K562 (cell line): ENCODE data around the gene THUMPD1. TPM values are rescaled to one million over a fixed set of nuclear protein-coding genes. Genes with fewer than 3 reads are reported as not detected.
A peak's percentile ranks its signal among the peaks of the same experiment; 100 is the strongest.

Experiments
- ATAC-seq: fragments of 200-7000 bp; cut with Tn5 transposase; 3 replicates; pipeline ENCODE4 v1.9.1; 2020; ENCODE audit warnings: moderate library complexity
- BruUV-seq: library from RNA; stranded (reverse); fragments of 400-500 nt; replicated peaks from 2 replicates; lab custom pipeline; 2021; lab: Mats Ljungman, UMichigan
- CTCF ChIA-PET: fragments of 300-600 bp; formaldehyde crosslinking; extraction: SDS; loops from one replicate; lab custom pipeline; 2021; ENCODE audit warnings: low intra/inter-chr PET ratio; lab: Yijun Ruan, JAX
- POLR2A ChIA-PET: fragments of 300-600, 350-650 bp; sonication (Branson Sonifier 250); formaldehyde crosslinking; extraction: SDS; loops from one replicate; lab custom pipeline; 2021; ENCODE audit warnings: antibody characterized with exemption, inconsistent platforms; lab: Yijun Ruan, JAX
- DNase-seq, 4 experiments: peaks; one replicate each; pipeline versions ENCODE4 v3.0.0 to v3.0.0-alpha.2; 2011 to 2018; ENCODE audit warnings: low spot score in 3 of 4, mixed read lengths in 3 of 4; ENCODE audit errors: extremely low read depth in 1 of 4
- FAIRE-seq: peaks from 2 replicates; lab custom pipeline; 2011; peaks lifted over from hg19 to GRCh38; lab: Jason Lieb, UNC
- H2AFZ ChIP-seq: 2 replicates; pipeline ENCODE4 v1.6.0; 2011; ENCODE audit warnings: low read depth, low read length, control low read depth, inconsistent platforms
- H3K27ac ChIP-seq: fragments of 200-600 bp; 3 replicates; pipeline ENCODE4 v1.8.0; 2011; ENCODE audit warnings: low read depth, mild to moderate bottlenecking, control low read depth, inconsistent platforms, low read length, moderate library complexity, mixed read lengths; ENCODE audit errors: extremely low read depth
- H3K27me3 ChIP-seq, 2 experiments: fragments of 300-600 bp in 1 of 2; 2 replicates in 1 of 2; 3 replicates in 1 of 2; pipeline versions ENCODE4 v1.6.0 to v1.8.0; 2011; ENCODE audit warnings: inconsistent platforms in 2 of 2, low read length in 2 of 2, mild to moderate bottlenecking in 1 of 2, mixed read lengths in 1 of 2, moderate library complexity in 1 of 2; ENCODE audit not compliant: control insufficient read depth in 2 of 2, insufficient read depth in 2 of 2
- H3K36me3 ChIP-seq: fragments of 300-600 bp; 3 replicates; pipeline ENCODE4 v1.8.0; 2011; ENCODE audit warnings: mild to moderate bottlenecking, low read length, inconsistent platforms; ENCODE audit not compliant: control insufficient read depth, insufficient read depth
- H3K4me1 ChIP-seq, 2 experiments: fragments of 200-600 bp in 1 of 2; replicated peaks in 1 of 2; 2 replicates in 1 of 2; 3 replicates in 1 of 2; pipeline versions ENCODE4 v1.5.1 to v1.8.0; 2011; ENCODE audit warnings: inconsistent platforms in 2 of 2, low read length in 2 of 2, mild to moderate bottlenecking in 1 of 2, mixed read lengths in 1 of 2, moderate library complexity in 1 of 2; ENCODE audit not compliant: control insufficient read depth in 2 of 2, insufficient read depth in 2 of 2
- H3K4me2 ChIP-seq: 2 replicates; pipeline ENCODE4 v1.6.1; 2011; ENCODE audit warnings: low read length, control low read depth, inconsistent platforms, mixed read lengths; ENCODE audit not compliant: insufficient read depth
- H3K4me3 ChIP-seq: fragments of 200-600 bp; sonication (generic), shearing (Covaris generic); 2 replicates; pipeline ENCODE4 v1.5.1; 2016; ENCODE audit warnings: control low read depth, inconsistent platforms
- H3K79me2 ChIP-seq: fragments of 200-600 bp; 3 replicates; pipeline ENCODE4 v1.8.0; 2011; ENCODE audit warnings: low read length, inconsistent platforms; ENCODE audit not compliant: control insufficient read depth, insufficient read depth
- H3K9ac ChIP-seq, 2 experiments: 2 replicates each; pipeline versions ENCODE4 v1.6.0 to v1.6.1; 2011; ENCODE audit warnings: low read depth in 2 of 2, low read length in 2 of 2, control low read depth in 1 of 2, inconsistent platforms in 1 of 2, mild to moderate bottlenecking in 1 of 2, mixed read lengths in 1 of 2; ENCODE audit not compliant: insufficient read depth in 1 of 2
- H3K9me1 ChIP-seq: one replicate; pipeline ENCODE4 v1.6.0; 2011; ENCODE audit warnings: inconsistent platforms, mild to moderate bottlenecking, low read length, moderate library complexity; ENCODE audit not compliant: control insufficient read depth, insufficient read depth
- H3K9me3 ChIP-seq: replicated peaks from 2 replicates; pipeline ENCODE4 v1.5.1; 2011; ENCODE audit warnings: low read depth, low read length, inconsistent platforms; ENCODE audit not compliant: control insufficient read depth, insufficient read depth
- H4K20me1 ChIP-seq: replicated peaks from 2 replicates; pipeline ENCODE4 v1.6.1; 2011; ENCODE audit warnings: low read length, inconsistent platforms, mixed read lengths; ENCODE audit not compliant: control insufficient read depth, insufficient read depth
- ARNT ChIP-seq, 2 experiments: fragments of 450-650 bp; IDR thresholded peaks; 2 replicates each; pipeline ENCODE4 v1.6.1; 2016; ENCODE audit warnings: mild to moderate bottlenecking in 1 of 2
- BRD4 ChIP-seq: fragments of 200-600 bp; sonication (generic); IDR thresholded peaks from 2 replicates; pipeline ENCODE4 v1.6.1; 2017; ENCODE audit warnings: inconsistent platforms
- COPS2 ChIP-seq: fragments of 450-650 bp; conservative IDR thresholded peaks from 2 replicates; pipeline ENCODE4 v1.6.1; 2016; ENCODE audit warnings: mild to moderate bottlenecking, moderate library complexity
- DMBX1 ChIP-seq: fragments of 250-450 bp; sonication (Bioruptor Pico); IDR thresholded peaks from 2 replicates; pipeline ENCODE4 v1.8.0; 2022; ENCODE audit warnings: inconsistent platforms, mild to moderate bottlenecking, moderate library complexity, borderline replicate concordance
- FOXM1 ChIP-seq, 2 experiments: fragments of 450-650 bp in 1 of 2; sonication (generic) in 1 of 2; formaldehyde crosslinking in 1 of 2; IDR thresholded peaks; 2 replicates each; pipeline versions ENCODE4 v1.6.1 to v1.9.0; 2017 to 2022; ENCODE audit warnings: low read depth in 2 of 2, mild to moderate bottlenecking in 2 of 2, missing genetic modification reagents in 1 of 2, moderate library complexity in 1 of 2
- ID3 ChIP-seq, 2 experiments: fragments of 250-450 bp in 1 of 2; fragments of 450-650 bp in 1 of 2; sonication (Bioruptor Pico) in 1 of 2; IDR thresholded peaks; 2 replicates each; pipeline versions ENCODE4 v1.6.1 to v1.8.0; 2016 to 2021; ENCODE audit warnings: mild to moderate bottlenecking in 2 of 2, moderate library complexity in 2 of 2, missing compliant biosample characterization in 1 of 2, missing genetic modification characterization in 1 of 2
- ILK ChIP-seq: fragments of 450-650 bp; IDR thresholded peaks from 2 replicates; pipeline ENCODE4 v1.6.1; 2016; ENCODE audit warnings: missing genetic modification characterization, low read depth, mild to moderate bottlenecking, missing compliant biosample characterization, moderate library complexity, borderline replicate concordance
- NFRKB ChIP-seq: fragments of 450-650 bp; IDR thresholded peaks from 2 replicates; pipeline ENCODE4 v1.6.1; 2016; ENCODE audit warnings: low read depth
- SIRT6 ChIP-seq: IDR thresholded peaks from one replicate; pipeline ENCODE4 v1.6.1; 2012; ENCODE audit warnings: low read depth, mild to moderate bottlenecking, control low read depth, inconsistent platforms, low read length, moderate library complexity
- SMARCC2 ChIP-seq: fragments of 450-650 bp; IDR thresholded peaks from 2 replicates; pipeline ENCODE4 v1.6.1; 2017; ENCODE audit warnings: antibody characterized with exemption, moderate library complexity, mild to moderate bottlenecking, low read depth
- SNRNP70 ChIP-seq: fragments of 200-400 bp; formaldehyde crosslinking; optimal IDR thresholded peaks from 2 replicates; pipeline ENCODE3; 2017; ENCODE audit warnings: low read depth, low read length
- STAG1 ChIP-seq: sonication (generic); formaldehyde crosslinking; IDR thresholded peaks from 2 replicates; pipeline ENCODE4 v1.5.0; 2020; ENCODE audit warnings: missing genetic modification reagents, borderline replicate concordance
- TAF1 ChIP-seq: IDR thresholded peaks from 2 replicates; pipeline ENCODE4 v1.6.1; 2011; ENCODE audit warnings: mild to moderate bottlenecking, low read length, moderate library complexity; ENCODE audit not compliant: insufficient read depth, control insufficient read depth, severe bottlenecking; ENCODE audit errors: extremely low read depth
- TGIF2 ChIP-seq: sonication (generic); formaldehyde crosslinking; IDR thresholded peaks from 2 replicates; pipeline ENCODE4 v1.8.1; 2022; ENCODE audit warnings: mild to moderate bottlenecking, missing genetic modification reagents, moderate library complexity
- ZNF311 ChIP-seq: fragments of 250-450 bp; sonication (Bioruptor Pico); IDR thresholded peaks from 2 replicates; pipeline ENCODE4 v1.4.0; 2020; ENCODE audit warnings: mild to moderate bottlenecking, moderate library complexity
- ZNF445 ChIP-seq: fragments of 250-450 bp; sonication (Bioruptor Pico); IDR thresholded peaks from 2 replicates; pipeline ENCODE4 v1.4.0; 2020; ENCODE audit warnings: low read depth, mild to moderate bottlenecking, moderate library complexity
- ZNF583 ChIP-seq: fragments of 250-450 bp; sonication (Bioruptor Pico); IDR thresholded peaks from 2 replicates; pipeline ENCODE4 v1.4.0; 2020
- ZNF785 ChIP-seq: fragments of 250-450 bp; sonication (Bioruptor Pico); IDR thresholded peaks from 2 replicates; pipeline ENCODE4 v1.4.0; 2020; ENCODE audit warnings: mild to moderate bottlenecking
- WGBS: fragments of 100-300 bp; shearing (Covaris generic); methylation state at CpG from one replicate; pipeline ENCODE4 v1.1.6; 2016; ENCODE audit warnings: low coverage, mixed read lengths; ENCODE audit not compliant: insufficient coverage; ENCODE audit errors: missing lambda C conversion rate; 5-methylcytosine and 5-hydroxymethylcytosine counted together
- in situ Hi-C: fragments of 300-500 bp; cut with MboI; formaldehyde crosslinking; loops from 4 replicates; pipeline ENCODE4 v1.15.0; 2018; ENCODE audit warnings: inconsistent platforms, mixed read lengths
- intact Hi-C: fragments of 100-400 bp; cut with micrococcal nuclease; formaldehyde crosslinking; loops from 2 replicates; pipeline ENCODE4 v1.14.2; 2022
- polyA plus RNA-seq, 8 experiments: library from polyadenylated mRNA; depleted of rRNA in 4 of 8; stranded (reverse) in 5 of 8; unstranded in 3 of 8; fragments of >200 nt; fragmentation: Nextera tagmentation in 2 of 8; fragmentation: Illumina TruSeq in 1 of 8; extraction: Ambion mirVana in 2 of 8; extraction: Trizol in 1 of 8; gene quantifications; 2 replicates each; pipeline versions ENCODE4 v1.2.1 to v1.2.3, GENCODE V29; 2011 to 2014; ENCODE audit warnings: inconsistent platforms in 1 of 8, missing spikeins in 1 of 8
- total RNA-seq, 7 experiments: library from RNA; depleted of rRNA in 6 of 7; stranded (reverse); fragments of >200 nt in 6 of 7; fragmentation: Illumina TruSeq in 2 of 7; extraction: Trizol in 2 of 7; gene quantifications; 2 replicates each; pipeline versions ENCODE4 v1.2.1 to v1.2.3, GENCODE V29; 2011 to 2021; ENCODE audit warnings: low replicate concordance in 1 of 7

THUMPD1 gene
- total and polyA plus RNA-seq, 9 of the 15 experiments (the other 6 are each of a cell fraction or from before 2014, with no cell fraction given): 37.8 to 101 (median 56.8) TPM

GRCh38 chr16:20747030-20747816 is 5.6 kb upstream of the THUMPD1 start (continued):
- TF ChIP-seq ARNT (IDR thresholded peaks at IDR 0.05) (peak; percentile 13 to 53; a peak in 1 of 4 replicates), SMARCC2 (peak; percentile 99), FOXM1 (IDR thresholded peaks at IDR 0.05; ENCODE audit: low read depth) (peak; percentile 96), FOXM1 (CRISPR knock-in tag; IDR thresholded peaks at IDR 0.05; ENCODE audit: low read depth) (no peak), ZNF445 (peak; percentile 89), ID3 (CRISPR knock-in tag; IDR thresholded peaks at IDR 0.05) (no peak), ID3 (tag; IDR thresholded peaks at IDR 0.05) (peak; percentile 57), STAG1 (CRISPR knock-in tag) (no peak)

GRCh38 chr16:20746461-20746860 is 4.8 kb upstream of the THUMPD1 start:
- intact Hi-C loops: loop anchor here (2.0 kb wide), 1 partner anchor 18 kb away; the partner anchor contains the start of gene ACSM3
- Histone ChIP-seq H3K9me1 (no peaks in the 10 kb centered on the region), H4K20me1 (no peaks in the 10 kb centered on the region), H3K9me3 (peaks cover 35% of the 10 kb centered on the region), H2AFZ (0 out of 2 replicates have a peak overlapping the region, but pooled peaks have one; percentile 6), H3K27me3 (no peaks in the 10 kb centered on the region), H3K79me2 (peaks cover 2% of the 10 kb centered on the region; the same call in 2 of the 3 replicates), H3K36me3 (peaks cover 11% of the 10 kb centered on the region), H3K4me1 (peaks cover 36 to 73% of the 10 kb centered on the region in 2 experiments), H3K4me3 (no peak overlapping the region), H3K4me2 (peak overlapping the region; percentile 27; the same call in 1 of the 2 replicates), H3K27ac (peak overlapping the region; percentile 89), H3K9ac (peak overlapping the region in 1 of 2 experiments; percentile 57; a peak in 2 of 4 replicates)
- in situ Hi-C loops: no loop called here
- ChIA-PET CTCF (no interaction called here), POLR2A (interaction anchor here (0.9 to 1.9 kb wide), 3 partner anchors 8 to 41 kb away, joined by 3 to 7 read pairs (median 3); no protein-coding TSS in a partner anchor)
- DNase-seq (no peak), ATAC-seq (no peak), FAIRE-seq (no peak)
- 71% methylated on average over 3 of the region's 3 CpGs for WGBS
- no TSS peak for BruUV-seq
- TF ChIP-seq BRD4 (0 out of 2 replicates have a peak, but pooled peaks have one; percentile 37), TGIF2 (CRISPR knock-in tag) (no peak), COPS2 (no peak), SIRT6 (no peak), SMARCC2 (no peak), ILK (0 out of 2 replicates have a peak, but pooled peaks have one; percentile 6), ZNF785 (CRISPR knock-in tag) (no peak), DMBX1 (peak; percentile 67), SNRNP70 (no peak), ZNF311 (peak; percentile 13; the same call in 1 of the 2 replicates), ZNF583 (CRISPR knock-in tag) (peak; percentile 34; the same call in 1 of the 2 replicates), TAF1 (no peak), NFRKB (peak; percentile 60; the same call in 1 of the 2 replicates)
